HepG2 (cell line): ENCODE measurements around the gene USP2. TPM values are rescaled to one million over a fixed set of nuclear protein-coding genes. Genes with fewer than 3 reads are reported as not detected.

Experiments used
- E2F1 ChIP-seq: sonication (generic); formaldehyde crosslinking; IDR thresholded peaks from 2 replicates; pipeline ENCODE4 v1.5.0; 2020; ENCODE audit warnings: missing genetic modification reagents
- ELF1 ChIP-seq: sonication (generic); formaldehyde crosslinking; IDR thresholded peaks from 2 replicates; pipeline ENCODE4 v1.4.0; 2020; ENCODE audit warnings: missing genetic modification reagents
- EP300 ChIP-seq, 3 experiments: sonication (generic) in 1 of 3; formaldehyde crosslinking in 1 of 3; IDR thresholded peaks; 2 replicates each; pipeline versions ENCODE4 v1.5.1 to v1.6.1; 2011 to 2020; ENCODE audit warnings: low read depth in 2 of 3, low read length in 2 of 3, borderline replicate concordance in 1 of 3, improper control_type of control experiment in 1 of 3, mild to moderate bottlenecking in 1 of 3, missing genetic modification reagents in 1 of 3, moderate library complexity in 1 of 3
- HOXD1 ChIP-seq: sonication (generic); formaldehyde crosslinking; IDR thresholded peaks from 2 replicates; pipeline ENCODE4 v1.5.0; 2020; ENCODE audit warnings: missing genetic modification reagents
- NAIF1 ChIP-seq: sonication (generic); formaldehyde crosslinking; IDR thresholded peaks from 2 replicates; pipeline ENCODE4 v1.5.0; 2020; ENCODE audit warnings: mild to moderate bottlenecking, missing genetic modification reagents, borderline replicate concordance
- NR2F1 ChIP-seq, 2 experiments: fragments of 450-650 bp in 1 of 2; formaldehyde crosslinking in 1 of 2; IDR thresholded peaks; 2 replicates each; pipeline versions ENCODE4 v1.5.0 to v1.6.1; 2016 to 2020; ENCODE audit warnings: mild to moderate bottlenecking in 1 of 2, missing compliant biosample characterization in 1 of 2, missing genetic modification reagents in 1 of 2, moderate library complexity in 1 of 2
- POLR2AphosphoS2 ChIP-seq: IDR thresholded peaks from 2 replicates; pipeline ENCODE4 v1.6.1; 2011; ENCODE audit warnings: low read depth, low read length, improper control_type of control experiment
- SETDB1 ChIP-seq: sonication (generic); formaldehyde crosslinking; IDR thresholded peaks from 2 replicates; pipeline ENCODE4 v1.5.1; 2020; ENCODE audit warnings: missing genetic modification reagents, mild to moderate bottlenecking, borderline replicate concordance
- SNAPC2 ChIP-seq: sonication (generic); formaldehyde crosslinking; IDR thresholded peaks from 2 replicates; pipeline ENCODE4 v1.8.1; 2022; ENCODE audit warnings: mild to moderate bottlenecking, missing genetic modification reagents
- U2AF2 ChIP-seq: fragments of 200-400 bp; formaldehyde crosslinking; IDR thresholded peaks from 2 replicates; pipeline ENCODE4 v1.6.1; 2017; ENCODE audit warnings: low read depth, mild to moderate bottlenecking, low read length
- ZBED4 ChIP-seq: sonication (generic); formaldehyde crosslinking; IDR thresholded peaks from 2 replicates; pipeline ENCODE4 v1.4.0; 2020; ENCODE audit warnings: missing genetic modification reagents, borderline replicate concordance
- ZNF230 ChIP-seq: sonication (generic); formaldehyde crosslinking; IDR thresholded peaks from 2 replicates; pipeline ENCODE4 v1.4.0; 2020; ENCODE audit warnings: mild to moderate bottlenecking, missing genetic modification reagents
- ZNF34 ChIP-seq: sonication (generic); formaldehyde crosslinking; IDR thresholded peaks from 2 replicates; pipeline ENCODE4 v1.4.0; 2020; ENCODE audit warnings: mild to moderate bottlenecking, missing genetic modification reagents, borderline replicate concordance
- ZNF362 ChIP-seq: sonication (generic); formaldehyde crosslinking; IDR thresholded peaks from 2 replicates; pipeline ENCODE4 v1.4.0; 2020; ENCODE audit warnings: missing genetic modification reagents, mild to moderate bottlenecking, borderline replicate concordance
- ZNF468 ChIP-seq: sonication (generic); formaldehyde crosslinking; IDR thresholded peaks from 2 replicates; pipeline ENCODE4 v1.8.0; 2022; ENCODE audit warnings: mild to moderate bottlenecking, moderate library complexity, missing genetic modification reagents
- ZNF609 ChIP-seq: sonication (generic); formaldehyde crosslinking; IDR thresholded peaks from 2 replicates; pipeline ENCODE4 v1.4.0; 2020; ENCODE audit warnings: mild to moderate bottlenecking, missing genetic modification reagents, borderline replicate concordance
- ZNF788 ChIP-seq: sonication (generic); formaldehyde crosslinking; IDR thresholded peaks from 2 replicates; pipeline ENCODE4 v1.5.0; 2020; ENCODE audit warnings: mild to moderate bottlenecking, missing genetic modification reagents, borderline replicate concordance
- polyA plus RNA-seq, 8 experiments: library from polyadenylated mRNA; depleted of rRNA in 3 of 8; stranded (reverse) in 7 of 8; unstranded in 1 of 8; fragments of >200 nt; fragmentation: Illumina TruSeq in 4 of 8; extraction: Trizol in 4 of 8; gene quantifications; 2 replicates each; pipeline versions ENCODE4 v1.2.1 to v1.2.3, GENCODE V29; 2011 to 2016; ENCODE audit warnings: low read depth in 4 of 8, missing spikeins in 1 of 8, mixed read lengths in 1 of 8; ENCODE audit not compliant: insufficient read depth in 1 of 8
- total RNA-seq, 5 experiments: library from RNA; depleted of rRNA; stranded (reverse); fragments of >200 nt; fragmentation: Illumina TruSeq; extraction: Trizol; gene quantifications; 2 replicates each; pipeline ENCODE4 v1.2.3, GENCODE V29; 2016; ENCODE audit warnings: low read depth in 1 of 5

The USP2 gene
- total and polyA plus RNA-seq, 2 of the 13 experiments (the other 11 are each of a cell fraction or from before 2014, with no cell fraction given) = 2.5 to 6.0 TPM

GRCh38 chr11:119334174-119334930 lies 47.1 kb downstream of the USP2 start, which contains the start of gene RNF26 (continued):
- TF ChIP-seq SETDB1 (CRISPR knock-in tag) = no peak
- peak; percentile 27; the same call in 1 of the 2 replicates for TF ChIP-seq ZBED4 (CRISPR knock-in tag)
- TF ChIP-seq ZNF362 = peak; percentile 84; the same call in 1 of the 2 replicates
- TF ChIP-seq ELF1 (CRISPR knock-in tag) = peak; percentile 54; the same call in 1 of the 2 replicates
- TF ChIP-seq ZNF34 (CRISPR knock-in tag) = no peak
- no peak for TF ChIP-seq NR2F1 (CRISPR knock-in tag; IDR thresholded peaks at IDR 0.05)
- no peak for TF ChIP-seq ZNF609
- TF ChIP-seq NAIF1 (CRISPR knock-in tag) = no peak
- TF ChIP-seq ZNF230 = no peak
- peak; percentile 67 for TF ChIP-seq E2F1
- no peak for TF ChIP-seq HOXD1 (CRISPR knock-in tag)
- TF ChIP-seq U2AF2 = no peak
- no peak for TF ChIP-seq ZNF468 (CRISPR knock-in tag)
- no peak for TF ChIP-seq POLR2AphosphoS2
- peak; percentile 39; the same call in 1 of the 2 replicates for TF ChIP-seq ZNF788 (CRISPR knock-in tag)
- no peak for TF ChIP-seq SNAPC2 (CRISPR knock-in tag)
- no peak for TF ChIP-seq EP300 (IDR thresholded peaks at IDR 0.05; ENCODE audit: low read depth in 2 of 2, low read length in 2 of 2)
- no peak for TF ChIP-seq EP300 (CRISPR knock-in tag; IDR thresholded peaks at IDR 0.05; ENCODE audit: borderline replicate concordance)
